PC-3 (cell line): ENCODE data around the gene CHST8.

Source experiments
- EZH2 ChIP-seq: fragments of 300-600 bp; sonication (generic); IDR thresholded peaks from one replicate; pipeline ENCODE4 v1.6.1; 2017; ENCODE audit warnings: antibody characterized with exemption, mild to moderate bottlenecking, low read length; ENCODE audit not compliant: unreplicated experiment
- EZH2phosphoT487 ChIP-seq: fragments of 300-600 bp; sonication (generic); IDR thresholded peaks from 2 replicates; pipeline ENCODE4 v1.6.1; 2018; ENCODE audit warnings: mild to moderate bottlenecking, antibody characterized with exemption, low read length, borderline replicate concordance
- TF ChIP-seq, protein P1 (sequence below): fragments of 300-600 bp; sonication (generic); conservative IDR thresholded peaks from 2 replicates; pipeline ENCODE4 v1.5.1; 2017; ENCODE audit warnings: antibody characterized with exemption, low read depth, mild to moderate bottlenecking, low read length

DNA sequence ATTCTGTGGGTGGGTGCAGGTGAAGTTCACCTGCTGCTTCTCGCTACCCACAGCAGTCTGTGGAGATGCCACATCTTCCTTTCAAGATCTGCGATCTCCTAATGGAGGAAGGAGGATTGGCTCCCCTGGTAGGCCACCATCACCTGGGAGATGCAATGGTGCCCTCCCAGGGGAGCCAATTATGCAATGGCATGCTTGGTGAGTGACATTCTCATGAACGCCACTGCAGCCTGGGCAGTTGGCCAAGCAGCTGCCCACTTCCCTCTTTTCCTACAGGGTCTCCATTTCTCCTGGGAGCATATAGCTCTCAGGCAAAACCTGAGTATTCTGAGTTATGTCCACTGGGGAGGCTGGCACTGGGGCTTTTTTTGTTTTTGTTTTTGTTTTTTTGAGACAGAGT, 91.4 kb downstream of the CHST8 start:
- TF ChIP-seq, protein P1, sequence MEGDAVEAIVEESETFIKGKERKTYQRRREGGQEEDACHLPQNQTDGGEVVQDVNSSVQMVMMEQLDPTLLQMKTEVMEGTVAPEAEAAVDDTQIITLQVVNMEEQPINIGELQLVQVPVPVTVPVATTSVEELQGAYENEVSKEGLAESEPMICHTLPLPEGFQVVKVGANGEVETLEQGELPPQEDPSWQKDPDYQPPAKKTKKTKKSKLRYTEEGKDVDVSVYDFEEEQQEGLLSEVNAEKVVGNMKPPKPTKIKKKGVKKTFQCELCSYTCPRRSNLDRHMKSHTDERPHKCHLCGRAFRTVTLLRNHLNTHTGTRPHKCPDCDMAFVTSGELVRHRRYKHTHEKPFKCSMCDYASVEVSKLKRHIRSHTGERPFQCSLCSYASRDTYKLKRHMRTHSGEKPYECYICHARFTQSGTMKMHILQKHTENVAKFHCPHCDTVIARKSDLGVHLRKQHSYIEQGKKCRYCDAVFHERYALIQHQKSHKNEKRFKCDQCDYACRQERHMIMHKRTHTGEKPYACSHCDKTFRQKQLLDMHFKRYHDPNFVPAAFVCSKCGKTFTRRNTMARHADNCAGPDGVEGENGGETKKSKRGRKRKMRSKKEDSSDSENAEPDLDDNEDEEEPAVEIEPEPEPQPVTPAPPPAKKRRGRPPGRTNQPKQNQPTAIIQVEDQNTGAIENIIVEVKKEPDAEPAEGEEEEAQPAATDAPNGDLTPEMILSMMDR = no peak
- TF ChIP-seq EZH2phosphoT487 = no peak
- TF ChIP-seq EZH2 = no peak
